Testis (tissue), 3 donors: Measurements from ENCODE around the gene PLXDC2. TPM values are rescaled to one million over a fixed set of nuclear protein-coding genes. Genes with fewer than 3 reads are reported as not detected.

Experiments used
- DNase-seq: peaks from one replicate; pipeline ENCODE4 v3.0.0-alpha.2; 2019
- H3K27ac ChIP-seq, 2 donors: fragments of 200-600 bp; sonication (generic); one replicate each; pipeline ENCODE4 v1.5.1; 2019
- H3K27me3 ChIP-seq: fragments of 200-600 bp; sonication (generic); one replicate; pipeline ENCODE4 v1.5.1; 2019
- H3K36me3 ChIP-seq: fragments of 200-600 bp; sonication (generic); one replicate; pipeline ENCODE4 v1.5.1; 2017; ENCODE audit warnings: low read depth; ENCODE audit errors: missing control alignments
- H3K4me1 ChIP-seq: fragments of 200-600 bp; sonication (generic); one replicate; pipeline ENCODE4 v1.5.1; 2019
- H3K4me3 ChIP-seq, 2 donors: fragments of 200-600 bp; sonication (generic); one replicate each; pipeline ENCODE4 v1.5.1; 2017 to 2019
- H3K9me3 ChIP-seq: fragments of 200-600 bp; sonication (generic); one replicate; pipeline ENCODE4 v1.5.1; 2017
- POLR2A ChIP-seq: fragments of 450-650 bp; IDR thresholded peaks from one replicate; pipeline ENCODE4 v1.6.1; 2017; ENCODE audit warnings: antibody characterized with exemption, mild to moderate bottlenecking, moderate library complexity
- WGBS, 2 donors: methylation state at CpG; one replicate each; pipeline ENCODE4 v1.1.5; 2018; 5-methylcytosine and 5-hydroxymethylcytosine counted together
- intact Hi-C: fragments of 100-400 bp; cut with DNase I; formaldehyde crosslinking; loops from one replicate; pipeline ENCODE4 v1.15.1; 2023; ENCODE audit warnings: low total_unique reads
- polyA plus RNA-seq: library from polyadenylated mRNA; stranded (reverse); fragments of 350-450 nt; fragmentation: Illumina TruSeq; extraction: RNeasy Lipid Tissue Mini Kit (QIAGEN cat#74804); gene quantifications from one replicate; pipeline ENCODE4 v1.2.3, GENCODE V29; 2014; ENCODE audit warnings: low read depth, low replicate concordance; ENCODE audit not compliant: insufficient read depth
- total RNA-seq, 2 donors: library from RNA; depleted of rRNA; stranded (reverse); fragments of >200 nt; gene quantifications; one replicate each; pipeline ENCODE4 v1.2.3, GENCODE V29; 2016
- TF ChIP-seq, protein P1 (sequence below), 3 experiments: fragments of 450-650 bp in 2 of 3; fragments of 200-600 bp in 1 of 3; sonication (generic) in 1 of 3; IDR thresholded peaks; one replicate each; pipeline ENCODE4 v1.5.1; 2016 to 2019; ENCODE audit warnings: antibody characterized with exemption in 3 of 3, mild to moderate bottlenecking in 2 of 3, moderate library complexity in 1 of 3

Gene PLXDC2
- total and polyA plus RNA-seq, 3 donors from 2014 or later, result 27.5 to 81.7 (median 53.6) TPM

DNA sequence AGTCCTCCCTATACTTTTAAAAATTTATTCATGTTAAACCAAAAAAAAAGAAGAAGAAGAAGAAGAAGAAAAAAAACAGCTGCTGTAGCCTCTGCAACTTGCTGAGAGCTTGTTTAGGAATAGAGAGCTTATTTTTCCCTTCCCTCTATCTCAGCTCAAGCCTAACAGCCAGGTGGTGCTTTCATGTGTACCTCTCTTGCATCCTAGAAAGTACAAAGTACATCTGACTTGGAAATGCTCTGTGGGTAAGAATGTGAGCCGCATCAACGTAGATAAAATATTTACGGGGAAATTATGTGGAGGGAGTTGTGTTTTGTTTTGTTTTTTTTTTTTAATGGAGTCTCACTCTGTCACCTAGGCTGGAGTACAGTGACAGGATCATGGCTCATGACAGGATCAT is 99.6 kb downstream of the PLXDC2 start:
- Histone ChIP-seq H3K4me3 (no peak overlapping the region), H3K9me3 (no peaks in the 10 kb centered on the region), H3K27me3 (no peaks in the 10 kb centered on the region), H3K4me1 (peaks cover 4% of the 10 kb centered on the region), H3K36me3 (no peaks in the 10 kb centered on the region), H3K27ac (no peak overlapping the region)
- intact Hi-C loops, result no loop called here
- WGBS, 2 donors, result 89 to 90% methylated on average over 3 of the region's 3 CpGs
- no peak for DNase-seq
- no peak for TF ChIP-seq POLR2A
- TF ChIP-seq, protein P1, sequence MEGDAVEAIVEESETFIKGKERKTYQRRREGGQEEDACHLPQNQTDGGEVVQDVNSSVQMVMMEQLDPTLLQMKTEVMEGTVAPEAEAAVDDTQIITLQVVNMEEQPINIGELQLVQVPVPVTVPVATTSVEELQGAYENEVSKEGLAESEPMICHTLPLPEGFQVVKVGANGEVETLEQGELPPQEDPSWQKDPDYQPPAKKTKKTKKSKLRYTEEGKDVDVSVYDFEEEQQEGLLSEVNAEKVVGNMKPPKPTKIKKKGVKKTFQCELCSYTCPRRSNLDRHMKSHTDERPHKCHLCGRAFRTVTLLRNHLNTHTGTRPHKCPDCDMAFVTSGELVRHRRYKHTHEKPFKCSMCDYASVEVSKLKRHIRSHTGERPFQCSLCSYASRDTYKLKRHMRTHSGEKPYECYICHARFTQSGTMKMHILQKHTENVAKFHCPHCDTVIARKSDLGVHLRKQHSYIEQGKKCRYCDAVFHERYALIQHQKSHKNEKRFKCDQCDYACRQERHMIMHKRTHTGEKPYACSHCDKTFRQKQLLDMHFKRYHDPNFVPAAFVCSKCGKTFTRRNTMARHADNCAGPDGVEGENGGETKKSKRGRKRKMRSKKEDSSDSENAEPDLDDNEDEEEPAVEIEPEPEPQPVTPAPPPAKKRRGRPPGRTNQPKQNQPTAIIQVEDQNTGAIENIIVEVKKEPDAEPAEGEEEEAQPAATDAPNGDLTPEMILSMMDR (IDR thresholded peaks at IDR 0.05), result no peak

DNA sequence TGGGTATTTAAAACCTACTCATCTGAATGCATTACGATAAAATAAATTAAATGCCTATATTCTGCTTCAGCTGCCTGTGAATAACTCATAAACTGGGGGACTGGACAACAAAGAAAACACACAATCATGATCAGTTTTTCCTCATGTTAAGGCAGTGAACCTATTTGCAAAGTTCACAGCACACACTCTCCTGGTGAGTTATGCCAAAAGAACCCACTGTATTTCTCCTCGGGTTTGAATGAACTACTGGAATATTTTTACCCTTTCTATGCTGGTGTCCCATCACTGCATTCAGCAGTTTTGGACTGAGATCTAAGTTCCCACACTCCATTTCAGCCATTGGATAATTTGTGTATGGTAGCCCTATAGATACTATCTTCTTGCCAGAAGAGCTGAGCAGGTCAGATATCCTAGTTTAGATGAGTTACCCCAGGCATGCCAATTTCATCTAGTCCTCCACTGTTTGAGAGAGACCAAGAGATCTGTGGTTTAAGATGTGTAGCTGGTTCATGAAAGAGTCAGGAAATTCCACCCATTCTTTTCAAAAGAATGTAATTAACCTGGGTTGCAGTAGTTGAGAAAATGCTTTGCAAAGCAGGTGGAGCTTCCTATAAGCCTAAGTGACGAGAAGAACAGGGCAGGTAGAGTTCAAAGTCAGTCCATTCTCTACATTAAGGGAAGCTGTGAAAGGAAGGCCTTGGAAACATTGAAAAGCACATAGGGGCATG is 101.7 kb downstream of the PLXDC2 start:
- no peak overlapping the region for H3K4me3 ChIP-seq
- no peak for TF ChIP-seq POLR2A
- TF ChIP-seq, protein P1 (IDR thresholded peaks at IDR 0.05), result no peak
- no peaks in the 10 kb centered on the region for H3K27me3 ChIP-seq
- intact Hi-C loops, result no loop called here
- peaks cover 21% of the 10 kb centered on the region for H3K4me1 ChIP-seq
- DNase-seq, result no peak
- H3K36me3 ChIP-seq, result no peaks in the 10 kb centered on the region
- no peaks in the 10 kb centered on the region for H3K9me3 ChIP-seq
- no peak overlapping the region for H3K27ac ChIP-seq
- WGBS, 2 donors, result 62 to 73% methylated on average over 3 of the region's 3 CpGs

- Histone ChIP-seq H3K36me3 (no peaks in the 10 kb centered on the region), H3K4me3 (no peak overlapping the region), H3K27me3 (no peaks in the 10 kb centered on the region), H3K9me3 (no peaks in the 10 kb centered on the region), H3K27ac (no peak overlapping the region), H3K4me1 (peaks cover 21% of the 10 kb centered on the region)
- 69 to 81% methylated on average over 4 of the region's 4 CpGs for WGBS, 2 donors
- intact Hi-C loops, result no loop called here
- DNase-seq, result no peak
- TF ChIP-seq, protein P1 (IDR thresholded peaks at IDR 0.05), result no peak
- TF ChIP-seq POLR2A, result no peak
These were observed 102.6 kb downstream of the PLXDC2 start for GRCh38 chr10:19918794-19919193.

GRCh38 chr10:19919671-19920070 is 103.4 kb downstream of the PLXDC2 start:
- TF ChIP-seq, protein P1 (IDR thresholded peaks at IDR 0.05), result no peak
- no peak for TF ChIP-seq POLR2A
- no peak for DNase-seq
- no peaks in the 10 kb centered on the region for H3K27me3 ChIP-seq
- WGBS, 2 donors, result 73 to 81% methylated on average over 2 of the region's 2 CpGs
- no peaks in the 10 kb centered on the region for H3K36me3 ChIP-seq
- no peaks in the 10 kb centered on the region for H3K9me3 ChIP-seq
- intact Hi-C loops, result no loop called here
- H3K4me1 ChIP-seq, result peaks cover 21% of the 10 kb centered on the region
- no peak overlapping the region for H3K27ac ChIP-seq
- H3K4me3 ChIP-seq, result no peak overlapping the region
